Panc1 (cell line): Measurements from ENCODE around the gene APBB2.

Source experiments
- CTCF ChIP-seq: fragments of 450-650 bp; IDR thresholded peaks from 2 replicates; pipeline ENCODE4 v1.5.1; 2017; ENCODE audit warnings: mild to moderate bottlenecking
- POLR2AphosphoS5 ChIP-seq: IDR thresholded peaks from 2 replicates; pipeline ENCODE4 v1.6.1; 2012; ENCODE audit warnings: mild to moderate bottlenecking, low read depth, low read length, moderate library complexity

- TF ChIP-seq CTCF, result no peak
- no peak for TF ChIP-seq POLR2AphosphoS5
Observed at GRCh38 chr4:41028392-41029076, 185.8 kb downstream of the APBB2 start.
